ENCODE results near the gene PCDHGA10.
"Not testable (repeated sequence)": the region's sequence is repeated elsewhere in the genome, so short reads cannot be mapped to it uniquely, and the experiment has no call there.

The PCDHGA10 gene

GRCh38 chr5:141397756-141398551 lies 14.8 kb upstream of the PCDHGA10 start, which contains the start of gene PCDHGB5:
PCDHGB5 (plus strand) TSS chr5:141397947; CDS start chr5:141398128, 181 bp downstream.
- H3K9me3 ChIP-seq (ENCODE audit: control insufficient read depth in 1 of 2, low read length in 2 of 2) = peaks cover 47 to 77% of the 10 kb centered on the region in 2 donors
- peak within 1 kb of the TSS; percentile 33 to 54 for H3K4me3 ChIP-seq (ENCODE audit: low read depth in 1 of 2, low read length in 2 of 2)
- H3K4me1 ChIP-seq (ENCODE audit: control insufficient read depth in 1 of 2, insufficient read depth in 2 of 2, low read length in 2 of 2); H3K27ac ChIP-seq (ENCODE audit: low read length); H3K36me3 ChIP-seq (ENCODE audit: control insufficient read depth in 1 of 2, insufficient read depth in 2 of 2, low read length in 2 of 2); H3K27me3 ChIP-seq (ENCODE audit: low read depth, low read length): not testable (repeated sequence)

DNA sequence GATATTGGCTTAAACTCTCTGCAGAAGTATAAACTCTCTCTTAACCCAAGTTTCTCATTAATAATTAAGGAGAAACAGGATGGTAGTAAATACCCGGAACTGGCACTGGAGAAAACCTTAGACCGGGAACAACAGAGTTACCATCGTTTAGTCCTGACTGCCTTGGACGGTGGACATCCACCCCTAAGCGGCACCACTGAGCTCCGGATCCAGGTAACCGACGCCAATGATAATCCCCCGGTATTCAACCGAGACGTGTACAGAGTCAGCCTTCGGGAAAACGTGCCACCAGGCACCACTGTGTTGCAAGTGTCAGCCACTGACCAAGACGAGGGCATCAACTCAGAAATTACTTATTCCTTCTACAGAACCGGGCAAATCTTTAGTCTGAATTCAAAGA lies 14.2 kb upstream of the PCDHGA10 start:
- Histone ChIP-seq H3K4me3 (ENCODE audit: low read depth in 1 of 2, low read length in 2 of 2) (peak overlapping the region; percentile 33 to 54), H3K36me3 (ENCODE audit: control insufficient read depth in 1 of 2, insufficient read depth in 2 of 2, low read length in 2 of 2) (peaks cover 0 to 4% of the 10 kb centered on the region in 2 donors), H3K27ac (ENCODE audit: low read length) (no peak overlapping the region), H3K4me1 (ENCODE audit: control insufficient read depth in 1 of 2, insufficient read depth in 2 of 2, low read length in 2 of 2) (peaks cover 0 to 4% of the 10 kb centered on the region in 2 donors), H3K27me3 (ENCODE audit: low read depth, low read length) (no peaks in the 10 kb centered on the region), H3K9me3 (ENCODE audit: control insufficient read depth in 1 of 2, low read length in 2 of 2) (peaks cover 46 to 77% of the 10 kb centered on the region in 2 donors)

DNA sequence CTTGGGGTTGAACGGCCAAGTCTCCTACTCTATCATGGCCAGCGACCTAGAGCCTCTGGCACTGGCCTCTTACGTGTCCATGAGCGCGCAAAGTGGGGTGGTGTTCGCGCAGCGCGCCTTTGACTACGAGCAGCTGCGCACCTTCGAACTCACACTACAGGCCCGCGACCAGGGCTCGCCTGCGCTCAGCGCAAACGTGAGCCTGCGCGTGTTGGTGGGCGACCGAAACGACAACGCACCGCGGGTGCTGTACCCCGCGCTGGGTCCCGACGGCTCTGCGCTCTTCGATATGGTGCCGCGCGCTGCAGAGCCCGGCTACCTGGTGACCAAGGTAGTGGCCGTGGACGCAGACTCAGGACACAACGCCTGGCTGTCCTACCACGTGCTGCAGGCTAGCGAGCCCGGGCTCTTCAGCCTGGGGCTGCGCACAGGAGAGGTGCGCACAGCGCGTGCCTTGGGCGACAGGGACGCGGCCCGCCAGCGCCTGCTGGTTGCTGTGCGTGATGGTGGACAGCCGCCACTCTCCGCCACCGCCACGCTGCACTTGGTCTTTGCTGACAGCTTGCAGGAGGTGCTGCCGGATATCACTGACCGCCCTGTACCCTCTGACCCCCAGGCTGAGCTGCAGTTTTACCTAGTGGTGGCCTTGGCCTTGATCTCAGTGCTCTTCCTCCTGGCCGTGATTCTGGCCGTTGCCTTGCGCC lies 13.1 kb upstream of the PCDHGA10 start:
- Histone ChIP-seq H3K27ac (ENCODE audit: low read length) (no peak overlapping the region), H3K4me1 (ENCODE audit: control insufficient read depth in 1 of 2, insufficient read depth in 2 of 2, low read length in 2 of 2) (peaks cover 0 to 4% of the 10 kb centered on the region in 2 donors), H3K4me3 (ENCODE audit: low read depth in 1 of 2, low read length in 2 of 2) (peak overlapping the region in 1 of 2 donors; percentile 54), H3K9me3 (ENCODE audit: control insufficient read depth in 1 of 2, low read length in 2 of 2) (peaks cover 51 to 77% of the 10 kb centered on the region in 2 donors), H3K36me3 (ENCODE audit: control insufficient read depth in 1 of 2, insufficient read depth in 2 of 2, low read length in 2 of 2) (peaks cover 0 to 8% of the 10 kb centered on the region in 2 donors), H3K27me3 (ENCODE audit: low read depth, low read length) (no peaks in the 10 kb centered on the region)

DNA sequence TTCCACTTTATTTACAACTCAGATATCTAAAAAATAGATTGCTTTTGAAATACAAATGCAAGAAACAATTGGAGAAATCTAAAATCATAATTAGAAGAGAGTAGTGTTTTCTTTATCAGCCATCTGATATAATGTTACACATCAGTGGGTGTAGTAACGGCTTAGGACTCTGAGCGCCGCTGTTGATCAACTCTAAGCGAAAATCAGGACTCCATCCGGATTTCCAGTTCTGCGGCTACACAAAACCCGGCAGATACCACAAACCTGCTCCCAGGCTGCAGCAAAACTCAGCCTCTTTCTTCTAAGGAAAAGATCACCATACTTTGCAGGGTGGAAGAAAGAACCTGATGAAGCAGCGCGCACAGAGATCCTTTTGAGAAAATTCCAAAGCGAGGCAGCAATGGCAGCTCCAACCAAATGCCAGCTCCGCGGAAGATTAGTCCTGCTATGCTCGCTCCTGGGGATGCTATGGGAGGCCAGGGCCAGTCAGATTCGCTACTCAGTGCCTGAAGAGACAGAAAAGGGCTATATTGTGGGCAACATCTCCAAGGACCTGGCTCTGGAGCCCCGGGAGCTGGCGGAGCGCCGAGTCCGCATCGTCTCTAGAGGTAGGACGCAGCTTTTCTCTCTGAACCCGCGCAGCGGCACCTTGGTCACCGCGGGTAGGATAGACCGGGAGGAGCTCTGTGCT lies 10.1 kb upstream of the PCDHGA10 start, which contains the start of gene PCDHGA9:
Gene PCDHGA9, plus strand, starts transcription at position 226 of the 691 bp plus-strand sequence. Its CDS starts 175 bp downstream, at position 401.
- Histone ChIP-seq H3K9me3 (ENCODE audit: control insufficient read depth in 1 of 2, low read length in 2 of 2) (peaks cover 55 to 76% of the 10 kb centered on the region in 2 donors), H3K4me3 (ENCODE audit: low read depth in 1 of 2, low read length in 2 of 2) (peak within 1 kb of the TSS; percentile 45 to 68), H3K27me3 (ENCODE audit: low read depth, low read length) (no peaks in the 10 kb centered on the region), H3K4me1 (ENCODE audit: control insufficient read depth in 1 of 2, insufficient read depth in 2 of 2, low read length in 2 of 2) (peaks cover 0 to 4% of the 10 kb centered on the region in 2 donors), H3K27ac (ENCODE audit: low read length) (no peak within 1 kb of the TSS), H3K36me3 (ENCODE audit: control insufficient read depth in 1 of 2, insufficient read depth in 2 of 2, low read length in 2 of 2) (peaks cover 0 to 10% of the 10 kb centered on the region in 2 donors)

DNA sequence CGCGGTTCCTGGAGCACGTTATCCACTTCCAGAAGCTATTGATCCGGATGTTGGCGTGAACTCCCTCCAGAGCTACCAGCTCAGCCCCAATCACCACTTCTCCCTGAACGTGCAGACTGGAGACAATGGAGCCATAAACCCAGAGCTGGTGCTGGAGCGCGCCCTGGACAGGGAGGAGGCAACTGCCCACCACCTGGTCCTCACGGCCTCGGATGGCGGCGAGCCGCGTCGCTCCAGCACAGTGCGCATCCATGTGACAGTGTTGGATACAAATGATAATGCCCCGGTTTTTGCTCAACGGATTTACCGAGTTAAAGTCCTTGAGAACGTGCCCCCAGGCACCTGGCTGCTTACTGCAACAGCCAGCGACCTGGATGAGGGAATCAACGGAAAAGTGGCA lies 9.4 kb upstream of the PCDHGA10 start:
- no peaks in the 10 kb centered on the region for H3K27me3 ChIP-seq (ENCODE audit: low read depth, low read length)
- H3K9me3 ChIP-seq (ENCODE audit: control insufficient read depth in 1 of 2, low read length in 2 of 2) = peaks cover 55 to 79% of the 10 kb centered on the region in 2 donors
- no peak overlapping the region for H3K27ac ChIP-seq (ENCODE audit: low read length)
- peaks cover 0 to 4% of the 10 kb centered on the region in 2 donors for H3K4me1 ChIP-seq (ENCODE audit: control insufficient read depth in 1 of 2, insufficient read depth in 2 of 2, low read length in 2 of 2)
- peaks cover 0 to 10% of the 10 kb centered on the region in 2 donors for H3K36me3 ChIP-seq (ENCODE audit: control insufficient read depth in 1 of 2, insufficient read depth in 2 of 2, low read length in 2 of 2)
- peak overlapping the region; percentile 5 to 68 for H3K4me3 ChIP-seq (ENCODE audit: low read depth in 1 of 2, low read length in 2 of 2)

DNA sequence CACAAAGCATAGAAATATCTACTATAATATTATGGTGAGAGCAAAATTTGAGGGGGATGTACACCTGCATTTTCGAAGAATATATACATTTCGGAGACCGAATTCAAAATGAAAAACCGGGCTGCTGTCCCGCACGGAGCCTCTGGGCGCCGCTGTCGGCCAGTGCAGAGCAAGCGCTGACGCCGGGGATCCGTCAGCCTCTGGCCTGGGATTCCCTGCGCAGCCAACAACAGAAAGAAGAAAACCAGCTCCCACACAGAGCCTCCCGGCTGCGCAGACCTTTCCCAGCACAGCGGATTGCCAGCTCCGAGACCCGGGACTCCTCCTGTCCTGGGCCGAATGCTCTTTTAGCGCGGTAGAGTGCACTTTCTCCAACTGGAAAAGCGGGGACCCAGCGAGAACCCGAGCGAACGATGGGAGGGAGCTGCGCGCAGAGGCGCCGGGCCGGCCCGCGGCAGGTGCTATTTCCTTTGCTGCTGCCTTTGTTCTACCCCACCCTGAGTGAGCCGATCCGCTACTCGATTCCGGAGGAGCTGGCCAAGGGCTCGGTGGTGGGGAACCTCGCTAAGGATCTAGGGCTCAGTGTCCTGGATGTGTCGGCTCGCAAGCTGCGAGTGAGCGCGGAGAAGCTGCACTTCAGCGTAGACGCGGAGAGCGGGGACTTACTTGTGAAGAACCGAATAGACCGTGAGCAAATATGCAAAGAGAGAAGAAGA lies 4.8 kb upstream of the PCDHGA10 start, which contains the start of gene PCDHGB6:
Gene PCDHGB6, plus strand, starts transcription at position 232 of the 716 bp plus-strand sequence. Its CDS starts 182 bp downstream, at position 414.
- H3K27me3 ChIP-seq (ENCODE audit: low read depth, low read length); H3K27ac ChIP-seq (ENCODE audit: low read length); H3K4me1 ChIP-seq (ENCODE audit: control insufficient read depth in 1 of 2, insufficient read depth in 2 of 2, low read length in 2 of 2): not testable (repeated sequence)
- H3K36me3 ChIP-seq (ENCODE audit: control insufficient read depth in 1 of 2, insufficient read depth in 2 of 2, low read length in 2 of 2) = peaks cover 0 to 13% of the 10 kb centered on the region in 2 donors
- peaks cover 59 to 79% of the 10 kb centered on the region in 2 donors for H3K9me3 ChIP-seq (ENCODE audit: control insufficient read depth in 1 of 2, low read length in 2 of 2)
- peak within 1 kb of the TSS; percentile 1 to 70 for H3K4me3 ChIP-seq (ENCODE audit: low read depth in 1 of 2, low read length in 2 of 2)

GRCh38 chr5:141409598-141410306 lies 3.0 kb upstream of the PCDHGA10 start:
- peaks cover 0 to 15% of the 10 kb centered on the region in 2 donors for H3K36me3 ChIP-seq (ENCODE audit: control insufficient read depth in 1 of 2, insufficient read depth in 2 of 2, low read length in 2 of 2)
- peak overlapping the region; percentile 21 to 70 for H3K4me3 ChIP-seq (ENCODE audit: low read depth in 1 of 2, low read length in 2 of 2)
- no peaks in the 10 kb centered on the region for H3K27me3 ChIP-seq (ENCODE audit: low read depth, low read length)
- H3K27ac ChIP-seq (ENCODE audit: low read length) = no peak overlapping the region
- H3K9me3 ChIP-seq (ENCODE audit: control insufficient read depth in 1 of 2, low read length in 2 of 2) = peaks cover 55 to 78% of the 10 kb centered on the region in 2 donors
- H3K4me1 ChIP-seq (ENCODE audit: control insufficient read depth in 1 of 2, insufficient read depth in 2 of 2, low read length in 2 of 2) = no peaks in the 10 kb centered on the region

GRCh38 chr5:141411575-141411974 lies 1.2 kb upstream of the PCDHGA10 start:
- Histone ChIP-seq H3K27ac (ENCODE audit: low read length) (no peak overlapping the region), H3K9me3 (ENCODE audit: control insufficient read depth in 1 of 2, low read length in 2 of 2) (peaks cover 50 to 76% of the 10 kb centered on the region in 2 donors), H3K4me1 (ENCODE audit: control insufficient read depth in 1 of 2, insufficient read depth in 2 of 2, low read length in 2 of 2) (no peaks in the 10 kb centered on the region), H3K4me3 (ENCODE audit: low read depth in 1 of 2, low read length in 2 of 2) (peak overlapping the region; percentile 21 to 70), H3K36me3 (ENCODE audit: control insufficient read depth in 1 of 2, insufficient read depth in 2 of 2, low read length in 2 of 2) (peaks cover 0 to 14% of the 10 kb centered on the region in 2 donors), H3K27me3 (ENCODE audit: low read depth, low read length) (no peaks in the 10 kb centered on the region)

DNA sequence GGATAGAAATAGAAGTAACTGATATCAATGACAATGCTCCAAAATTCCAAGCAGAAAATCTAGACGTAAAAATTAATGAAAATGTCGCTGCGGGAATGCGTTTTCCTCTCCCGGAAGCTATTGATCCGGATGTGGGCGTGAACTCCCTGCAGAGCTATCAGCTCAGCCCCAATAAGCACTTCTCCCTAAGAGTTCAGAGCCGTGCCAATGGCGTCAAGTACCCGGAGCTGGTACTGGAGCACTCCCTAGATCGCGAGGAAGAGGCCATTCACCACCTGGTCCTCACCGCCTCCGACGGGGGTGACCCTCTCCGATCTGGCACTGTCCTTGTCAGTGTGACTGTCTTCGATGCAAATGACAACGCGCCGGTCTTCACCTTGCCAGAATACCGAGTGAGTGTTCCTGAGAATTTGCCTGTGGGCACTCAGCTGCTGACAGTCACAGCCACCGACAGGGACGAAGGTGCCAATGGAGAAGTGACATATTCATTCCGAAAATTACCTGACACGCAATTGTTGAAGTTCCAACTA lies 818 bp downstream of the PCDHGA10 start:
- Histone ChIP-seq H3K27me3 (ENCODE audit: low read depth, low read length) (no peaks in the 10 kb centered on the region), H3K4me1 (ENCODE audit: control insufficient read depth in 1 of 2, insufficient read depth in 2 of 2, low read length in 2 of 2) (no peaks in the 10 kb centered on the region), H3K27ac (ENCODE audit: low read length) (no peak overlapping the region), H3K9me3 (ENCODE audit: control insufficient read depth in 1 of 2, low read length in 2 of 2) (peaks cover 50 to 78% of the 10 kb centered on the region in 2 donors), H3K4me3 (ENCODE audit: low read depth in 1 of 2, low read length in 2 of 2) (peak overlapping the region; percentile 55 to 70), H3K36me3 (ENCODE audit: control insufficient read depth in 1 of 2, insufficient read depth in 2 of 2, low read length in 2 of 2) (peaks cover 0 to 14% of the 10 kb centered on the region in 2 donors)

Data from muscle layer of duodenum (tissue), 2 donors.